Lower leg skin (tissue), 3 donors: ENCODE measurements around the gene DCLK2.

Source experiments
- CTCF ChIP-seq, 3 donors: fragments of 450-650 bp; IDR thresholded peaks; one replicate each; pipeline ENCODE4 v1.5.1; 2016; ENCODE audit warnings: antibody characterized with exemption in 3 of 3, mild to moderate bottlenecking in 3 of 3, moderate library complexity in 2 of 3
- POLR2A ChIP-seq, 2 donors: fragments of 450-650 bp; IDR thresholded peaks; one replicate each; pipeline ENCODE4 v1.6.1; 2016 to 2017; ENCODE audit warnings: antibody characterized with exemption in 2 of 2, mild to moderate bottlenecking in 1 of 2, moderate library complexity in 1 of 2

DNA sequence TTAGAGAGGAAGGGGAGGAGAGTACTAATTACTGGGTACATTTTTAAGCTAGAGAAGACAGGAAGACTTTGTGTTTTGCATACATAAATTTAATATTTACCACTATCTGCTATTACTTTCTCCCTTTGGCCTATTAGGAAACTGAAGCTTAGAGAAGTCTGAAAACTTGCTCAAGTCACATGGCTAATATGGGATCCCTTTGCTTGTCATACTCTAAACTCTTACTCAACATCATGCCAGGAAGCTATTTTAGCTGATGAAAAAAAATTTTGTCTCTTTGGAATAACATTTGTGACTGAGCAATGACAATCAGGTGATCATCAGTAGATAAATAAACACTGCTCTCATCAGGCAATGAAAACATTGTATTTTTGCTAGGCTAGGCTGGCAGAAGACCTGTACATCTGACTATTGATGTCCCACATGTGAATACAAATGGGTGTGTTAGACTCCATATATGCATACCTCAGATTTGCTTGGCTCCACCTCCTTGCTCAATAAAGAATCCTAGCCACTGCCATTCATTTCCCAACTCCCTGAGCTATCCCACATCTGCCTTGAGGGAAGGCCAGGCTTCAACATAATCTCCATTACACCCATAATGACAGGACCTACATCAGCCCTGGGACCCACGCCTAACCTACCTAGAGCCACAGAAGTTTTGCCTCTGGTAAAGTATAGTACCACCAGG lies 17.0 kb upstream of the DCLK2 start:
- TF ChIP-seq CTCF (IDR thresholded peaks at IDR 0.05) (no peak), POLR2A (IDR thresholded peaks at IDR 0.05) (no peak)
